NT2/D1 (cell line): ENCODE measurements around the gene TRIOBP.
"Not testable (repeated sequence)": the region's sequence is repeated elsewhere in the genome, so short reads cannot be mapped to it uniquely, and the experiment has no call there.

Experiments used
- DNase-seq: peaks from one replicate; pipeline ENCODE4 v3.0.0-alpha.2; 2011; ENCODE audit warnings: low read depth, low spot score
- H3K27me3 ChIP-seq: 2 replicates; pipeline ENCODE4 v1.6.0; 2011; ENCODE audit warnings: mild to moderate bottlenecking; ENCODE audit not compliant: insufficient read length, insufficient read depth
- H3K36me3 ChIP-seq: 2 replicates; pipeline ENCODE4 v1.6.1; 2011; ENCODE audit warnings: mild to moderate bottlenecking, low read length, mixed read lengths; ENCODE audit not compliant: insufficient read depth, insufficient read length
- H3K4me1 ChIP-seq: 2 replicates; pipeline ENCODE4 v1.5.1; 2011; ENCODE audit not compliant: insufficient read depth, insufficient read length
- H3K4me3 ChIP-seq: 2 replicates; pipeline ENCODE4 v1.5.1; 2011; ENCODE audit warnings: low read depth; ENCODE audit not compliant: insufficient read length
- H3K9ac ChIP-seq: 2 replicates; pipeline ENCODE4 v1.6.0; 2011; ENCODE audit warnings: low read depth; ENCODE audit not compliant: insufficient read length
- H3K9me3 ChIP-seq: 2 replicates; pipeline ENCODE4 v1.5.1; 2011; ENCODE audit warnings: mild to moderate bottlenecking, low read length; ENCODE audit not compliant: insufficient read depth
- SUZ12 ChIP-seq: IDR thresholded peaks from 2 replicates; pipeline ENCODE4 v1.6.1; 2011; ENCODE audit not compliant: insufficient read length, insufficient read depth; ENCODE audit errors: extremely low read depth
- YY1 ChIP-seq: IDR thresholded peaks from 2 replicates; pipeline ENCODE4 v1.6.1; 2011; ENCODE audit not compliant: insufficient read length, insufficient read depth
- ZNF274 ChIP-seq: IDR thresholded peaks from 2 replicates; pipeline ENCODE4 v1.6.1; 2011; ENCODE audit warnings: mild to moderate bottlenecking, low read depth, low read length

Gene TRIOBP

GRCh38 chr22:37690407-37690806 lies 6.4 kb upstream of the TRIOBP start:
- H3K4me3 ChIP-seq, result no peak overlapping the region
- peaks cover 53% of the 10 kb centered on the region for H3K36me3 ChIP-seq
- DNase-seq, result no peak
- H3K9ac ChIP-seq, result no peak overlapping the region
- H3K27me3 ChIP-seq, result no peaks in the 10 kb centered on the region
- H3K4me1 ChIP-seq, result no peaks in the 10 kb centered on the region
- no peaks in the 10 kb centered on the region for H3K9me3 ChIP-seq
- TF ChIP-seq ZNF274 (no peak), SUZ12 (no peak), YY1 (no peak)

- H3K9ac ChIP-seq, result no peak overlapping the region
- no peak for DNase-seq
- H3K36me3 ChIP-seq, result peaks cover 53% of the 10 kb centered on the region
- no peaks in the 10 kb centered on the region for H3K27me3 ChIP-seq
- no peaks in the 10 kb centered on the region for H3K9me3 ChIP-seq
- no peak overlapping the region for H3K4me3 ChIP-seq
- peaks cover 2% of the 10 kb centered on the region for H3K4me1 ChIP-seq
- TF ChIP-seq SUZ12, result no peak
- no peak for TF ChIP-seq YY1
- no peak for TF ChIP-seq ZNF274
Measured at GRCh38 chr22:37690901-37691504, 5.8 kb upstream of the TRIOBP start.

- peaks cover 2% of the 10 kb centered on the region for H3K4me1 ChIP-seq
- H3K4me3 ChIP-seq, result no peak overlapping the region
- DNase-seq, result no peak
- H3K9ac ChIP-seq, result no peak overlapping the region
- H3K27me3 ChIP-seq, result no peaks in the 10 kb centered on the region
- peaks cover 50% of the 10 kb centered on the region for H3K36me3 ChIP-seq
- no peak for TF ChIP-seq YY1
- H3K9me3 ChIP-seq, result no peaks in the 10 kb centered on the region
Measured at GRCh38 chr22:37692627-37693285, 4.1 kb upstream of the TRIOBP start.

GRCh38 chr22:37694131-37694530 lies 2.7 kb upstream of the TRIOBP start:
- not testable (repeated sequence) for DNase-seq, H3K4me3 ChIP-seq, H3K9ac ChIP-seq, H3K27me3 ChIP-seq, H3K9me3 ChIP-seq, H3K4me1 ChIP-seq
- peaks cover 39% of the 10 kb centered on the region for H3K36me3 ChIP-seq

GRCh38 chr22:37696260-37696656 lies 590 bp upstream of the TRIOBP start:
- not testable (repeated sequence) for DNase-seq, H3K27me3 ChIP-seq, H3K4me3 ChIP-seq, H3K4me1 ChIP-seq, H3K9me3 ChIP-seq
- Histone ChIP-seq H3K9ac (peak overlapping the region; percentile 39), H3K36me3 (peaks cover 33% of the 10 kb centered on the region)

- no peak for TF ChIP-seq ZNF274
- no peak for TF ChIP-seq YY1
- no peak for TF ChIP-seq SUZ12
- Histone ChIP-seq H3K9ac (peak overlapping the region; percentile 52), H3K4me1 (peaks cover 2% of the 10 kb centered on the region)
Measured at GRCh38 chr22:37697538-37697835, 639 bp downstream of the TRIOBP start.

GRCh38 chr22:37701141-37701786 lies 4.4 kb downstream of the TRIOBP start:
- no peak overlapping the region for H3K4me3 ChIP-seq
- H3K27me3 ChIP-seq, result no peaks in the 10 kb centered on the region
- peaks cover 29% of the 10 kb centered on the region for H3K36me3 ChIP-seq
- H3K9me3 ChIP-seq, result no peaks in the 10 kb centered on the region
- H3K9ac ChIP-seq, result no peak overlapping the region
- no peaks in the 10 kb centered on the region for H3K4me1 ChIP-seq
- DNase-seq, result no peak
- no peak for TF ChIP-seq YY1
- TF ChIP-seq SUZ12, result no peak
- no peak for TF ChIP-seq ZNF274

More at GRCh38 chr22:37697538-37697835, 639 bp downstream of the TRIOBP start:
- H3K4me3 ChIP-seq, result peak overlapping the region; percentile 50
- peaks cover 28% of the 10 kb centered on the region for H3K36me3 ChIP-seq
- no peaks in the 10 kb centered on the region for H3K27me3 ChIP-seq
- no peak for DNase-seq
- H3K9me3 ChIP-seq, result no peaks in the 10 kb centered on the region
